CD4-positive, alpha-beta T cell treated with Interleukin-6 for 4 hours (primary cell): Measurements from ENCODE around the gene SEBOX.
"Not testable (repeated sequence)": the region's sequence is repeated elsewhere in the genome, so short reads cannot be mapped to it uniquely, and the experiment has no call there.

ENCODE experiments used
- DNase-seq: peaks from one replicate; pipeline ENCODE4 v3.0.0-alpha.2; 2020; ENCODE audit warnings: mixed read lengths

Gene SEBOX

DNA sequence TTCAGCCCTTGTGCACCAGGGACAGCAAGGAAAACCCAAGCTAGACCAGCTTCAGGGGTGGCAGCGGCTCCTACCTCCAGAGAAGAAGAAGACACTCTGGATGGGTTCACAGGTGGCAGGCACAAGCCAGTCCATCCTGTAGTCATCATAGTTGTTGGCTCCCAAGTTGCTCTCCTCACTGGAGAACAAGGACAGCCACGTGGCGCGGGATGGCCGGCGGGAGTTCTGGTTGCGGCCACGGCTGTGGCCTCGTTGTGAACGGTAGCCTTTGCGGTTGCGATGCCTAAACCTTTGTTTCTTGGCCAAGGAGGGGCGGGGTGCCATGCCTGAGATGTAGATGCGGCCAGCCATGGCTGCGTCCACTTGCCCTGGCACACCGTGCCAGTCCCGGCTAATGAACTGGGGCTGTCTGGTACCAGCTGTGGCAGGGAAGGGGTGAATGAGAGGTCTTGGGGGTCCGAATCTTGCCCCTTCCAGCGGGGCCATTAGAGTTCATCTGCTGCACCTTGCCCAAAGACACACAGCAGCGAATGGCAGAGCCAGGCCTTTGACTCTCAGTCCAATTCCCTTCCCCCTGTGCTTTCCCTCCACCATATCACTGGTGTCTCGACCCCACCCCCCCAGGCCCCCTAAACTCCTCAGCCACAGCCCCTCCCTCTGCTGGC, 2.8 kb upstream of the SEBOX start:
- no peak for DNase-seq

DNA sequence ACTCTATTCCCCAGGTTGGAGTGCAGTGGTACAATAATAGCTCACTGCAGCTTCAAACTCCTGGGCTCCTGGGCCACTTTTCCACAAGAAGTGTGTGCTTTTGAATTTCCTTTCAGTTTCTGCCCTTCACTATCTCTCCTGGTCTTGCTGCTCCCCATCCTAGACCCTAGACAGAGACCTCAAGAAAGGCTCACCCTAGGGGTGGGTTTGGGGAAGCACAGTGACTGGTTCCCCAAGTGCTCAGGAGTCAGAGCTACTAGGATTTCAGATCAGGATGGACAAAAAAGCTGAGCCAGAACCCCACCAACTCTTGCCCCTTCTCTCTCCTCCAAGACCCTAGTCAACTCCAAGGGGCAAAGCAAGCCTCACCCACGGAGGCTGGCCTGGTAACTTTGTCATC, 1.6 kb upstream of the SEBOX start:
- DNase-seq: no peak

DNA sequence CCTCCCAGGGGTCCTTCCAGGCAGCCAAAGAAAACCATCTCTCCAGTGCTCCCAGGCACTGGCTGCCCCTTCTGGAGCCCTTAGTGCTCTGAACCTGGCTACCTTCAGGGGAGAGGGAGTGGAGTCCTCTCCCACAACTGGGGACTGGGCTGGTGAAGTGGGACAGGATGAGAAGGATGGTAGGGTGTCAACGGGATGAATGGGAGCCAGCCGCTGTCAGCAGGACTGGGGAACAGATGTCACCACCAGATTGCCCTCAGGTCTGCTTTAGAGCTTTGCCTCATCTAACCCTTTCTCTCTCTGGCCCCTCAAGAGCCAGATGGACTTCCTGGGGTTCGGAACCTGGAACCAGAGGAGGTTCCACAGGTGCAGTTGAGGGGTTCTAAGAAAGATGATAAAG, 488 bp upstream of the SEBOX start:
- no peak for DNase-seq

- no peak for DNase-seq
Observed at GRCh38 chr17:28363776-28364650, 986 bp downstream of the SEBOX start.

GRCh38 chr17:28363186-28363585, 1.8 kb downstream of the SEBOX start:
- no peak for DNase-seq

DNA sequence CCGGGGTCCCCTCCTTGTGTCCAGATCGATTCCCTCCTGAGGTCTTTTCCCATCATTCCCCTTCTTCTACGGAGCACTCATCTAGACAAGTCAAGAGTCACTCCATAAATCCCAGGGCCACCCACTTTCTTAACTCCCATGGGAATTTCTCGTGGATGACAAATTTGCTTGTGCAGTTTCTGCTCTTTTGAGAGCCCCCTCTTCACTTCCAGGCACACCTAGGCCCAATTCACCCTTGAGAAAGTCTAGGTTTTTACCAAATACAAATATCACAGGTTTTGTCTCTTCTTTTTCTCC, 7.2 kb downstream of the SEBOX start:
- DNase-seq: no peak

GRCh38 chr17:28357061-28357900, 7.7 kb downstream of the SEBOX start, which contains the start of gene POLDIP2:
Gene POLDIP2, minus strand, starts transcription at chr17:28357527. Its CDS starts 79 bp downstream, at chr17:28357448.
- DNase-seq: peak; percentile 95

GRCh38 chr17:28350271-28350670, 14.7 kb downstream of the SEBOX start:
- DNase-seq: no peak

DNA sequence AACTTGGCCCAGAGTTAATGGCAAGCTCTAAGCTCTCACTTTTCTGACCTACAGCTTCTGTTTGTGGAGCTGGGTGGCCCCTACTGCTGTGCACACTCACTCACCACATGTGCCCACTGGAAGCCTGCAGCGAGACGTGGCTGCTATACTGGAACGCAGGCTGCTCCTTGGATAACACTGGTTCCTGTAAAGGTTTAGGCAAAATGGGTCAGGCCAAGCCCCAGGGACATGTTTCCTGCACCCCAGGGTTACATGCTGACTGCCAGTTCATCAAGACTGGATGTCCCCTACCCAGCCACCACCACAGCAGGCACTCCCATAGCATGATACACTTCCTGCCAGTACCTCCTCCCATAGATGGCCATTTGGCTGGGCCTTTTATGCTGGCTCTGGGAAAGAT, 16.0 kb downstream of the SEBOX start:
- DNase-seq: no peak

GRCh38 chr17:28347261-28347891, 17.6 kb downstream of the SEBOX start:
- no peak for DNase-seq

- DNase-seq: no peak
Observed at GRCh38 chr17:28346746-28347246, 18.2 kb downstream of the SEBOX start.

DNA sequence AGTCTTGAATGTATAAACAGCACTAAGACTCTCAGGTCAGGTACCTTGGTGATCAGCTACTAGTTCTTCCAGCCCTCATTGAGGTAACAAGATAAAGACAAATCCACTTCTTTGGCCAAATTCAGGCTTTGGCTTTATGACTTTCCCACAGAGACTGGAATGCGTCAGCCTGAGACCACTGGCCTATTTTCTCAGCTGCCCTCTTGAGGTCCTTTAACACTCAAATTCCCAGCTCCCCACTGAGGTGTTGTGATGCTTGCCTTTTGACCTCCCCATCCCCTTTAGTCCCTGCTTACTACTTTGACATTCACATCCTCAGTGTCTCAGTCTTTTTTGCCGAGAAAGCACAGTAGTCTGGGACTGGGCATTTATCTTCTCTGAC, 18.8 kb downstream of the SEBOX start:
- no peak for DNase-seq

DNA sequence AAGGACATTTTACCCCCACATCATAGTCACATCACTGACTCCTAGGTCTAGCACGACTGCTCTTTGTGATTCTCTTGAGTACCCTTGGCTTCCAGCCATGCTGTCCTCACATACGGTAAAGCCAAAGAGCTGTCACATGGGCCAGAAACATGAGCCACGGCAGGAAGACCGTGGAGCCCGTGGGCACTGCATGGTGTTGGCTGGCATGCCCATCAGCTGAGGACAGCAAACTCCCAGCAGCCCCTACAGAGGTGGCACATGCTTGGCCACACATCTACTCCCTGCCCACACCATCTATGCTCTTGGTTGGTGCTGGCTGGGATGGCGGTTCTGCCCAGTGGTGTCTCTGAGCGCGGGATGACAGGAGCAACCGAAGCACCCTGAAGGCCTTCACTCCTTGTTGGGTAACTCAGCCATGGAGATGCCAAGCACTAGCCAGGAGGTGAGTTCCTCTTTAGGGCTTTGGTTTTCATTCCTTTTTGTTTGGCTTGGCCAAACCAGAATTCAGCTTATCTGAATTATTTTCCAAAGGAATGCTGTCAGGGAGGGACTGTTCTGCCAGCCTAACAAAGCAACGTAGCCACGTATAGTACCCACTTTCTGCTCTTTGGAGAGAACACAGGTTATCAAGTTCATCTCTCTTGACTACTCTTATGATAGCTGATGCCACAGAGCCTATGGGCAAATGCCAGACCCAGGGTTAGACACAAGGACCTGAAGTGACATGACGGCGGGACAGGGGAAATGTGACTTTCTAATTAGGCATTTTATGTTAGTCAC, 19.4 kb downstream of the SEBOX start:
- DNase-seq: no peak

GRCh38 chr17:28344435-28344901, 20.5 kb downstream of the SEBOX start:
- DNase-seq: no peak

- no peak for DNase-seq
Observed at GRCh38 chr17:28344011-28344410, 21.0 kb downstream of the SEBOX start.

DNA sequence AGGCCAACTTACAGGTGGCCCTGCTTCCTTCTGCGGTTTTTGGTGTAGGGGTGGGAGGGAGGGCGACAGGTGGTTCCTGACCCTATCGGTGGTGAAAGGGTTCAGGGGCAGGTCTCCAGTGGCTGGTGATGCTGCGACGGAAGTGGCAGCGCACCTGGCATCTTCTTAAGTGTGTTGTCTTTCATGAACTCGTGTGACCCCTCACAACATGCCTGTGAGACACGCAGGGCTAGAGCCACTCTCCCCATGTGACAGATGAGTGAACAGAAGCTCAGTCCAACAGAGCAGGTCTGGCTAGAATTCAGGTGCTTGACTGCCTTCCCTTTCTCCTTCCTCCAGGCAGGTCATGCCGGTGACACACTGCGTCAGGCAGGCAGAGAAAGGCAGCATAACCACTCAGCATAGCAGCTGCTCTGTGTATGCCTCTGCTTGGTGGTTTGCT, 21.5 kb downstream of the SEBOX start:
- DNase-seq: no peak

- DNase-seq: no peak
Observed at GRCh38 chr17:28342313-28342712, 22.7 kb downstream of the SEBOX start.

DNA sequence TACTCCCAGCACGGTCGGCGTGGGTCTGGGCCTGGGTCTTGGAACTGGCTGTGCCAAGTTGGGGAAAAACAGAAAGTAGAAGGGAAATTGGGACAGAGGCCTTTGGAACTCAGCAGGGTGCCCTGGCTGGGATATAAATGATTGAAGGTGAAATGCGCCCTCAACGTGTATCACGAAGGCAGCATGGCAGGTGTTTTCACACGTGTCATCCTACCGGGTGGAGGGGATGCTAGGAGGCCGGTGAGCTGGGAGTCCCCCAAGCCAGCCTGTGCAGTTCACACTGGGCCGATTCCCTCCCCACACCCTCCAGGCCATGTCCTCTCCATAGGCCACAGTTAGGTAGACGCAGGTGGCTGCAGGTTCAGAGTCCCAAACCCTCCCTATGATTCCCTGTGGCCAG, 23.5 kb downstream of the SEBOX start:
- no peak for DNase-seq

GRCh38 chr17:28340374-28340773, 24.6 kb downstream of the SEBOX start:
- no peak for DNase-seq

DNA sequence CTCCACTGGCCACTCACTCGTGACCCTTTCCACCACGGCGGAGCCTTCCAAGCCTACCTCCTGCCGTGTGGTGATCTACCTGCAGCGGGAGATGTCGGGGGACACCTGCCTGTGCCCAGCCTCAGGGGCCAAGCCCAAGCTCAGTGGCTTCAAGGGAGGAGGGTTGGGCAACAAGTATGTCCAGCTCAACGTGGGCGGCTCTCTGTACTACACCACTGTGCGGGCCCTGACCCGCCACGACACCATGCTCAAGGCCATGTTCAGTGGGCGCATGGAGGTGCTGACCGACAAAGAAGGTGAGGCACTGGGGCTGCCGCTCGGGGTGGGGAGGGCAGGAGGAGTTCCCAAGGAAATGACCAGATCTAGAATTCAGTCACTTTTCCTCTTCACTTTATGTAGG, 25.6 kb downstream of the SEBOX start:
- no peak for DNase-seq

GRCh38 chr17:28338769-28339212, 26.2 kb downstream of the SEBOX start:
- not testable (repeated sequence) for DNase-seq
